GM10266 (cell line): ENCODE measurements around the gene ERC2.

ENCODE experiments used
- DNase-seq: peaks from one replicate; pipeline ENCODE4 v3.0.0; 2012; ENCODE audit errors: extremely low spot score
- CTCF ChIP-seq: IDR thresholded peaks from 2 replicates; pipeline ENCODE4 v1.5.1; 2012; ENCODE audit warnings: mild to moderate bottlenecking, low read depth; ENCODE audit not compliant: control insufficient read depth, insufficient read depth; ENCODE audit errors: missing control alignments

ERC2 gene

GRCh38 chr3:55616803-55617202 is 851.5 kb downstream of the ERC2 start:
- TF ChIP-seq CTCF: no peak
- no peak for DNase-seq

- no peak for TF ChIP-seq CTCF
Measured at GRCh38 chr3:55615694-55616295, 852.5 kb downstream of the ERC2 start.

GRCh38 chr3:55615039-55615693 is 853.1 kb downstream of the ERC2 start:
- no peak for DNase-seq
- no peak for TF ChIP-seq CTCF

More at GRCh38 chr3:55615694-55616295, 852.5 kb downstream of the ERC2 start:
- no peak for DNase-seq

- no peak for TF ChIP-seq CTCF
- DNase-seq: no peak
Measured at GRCh38 chr3:55611121-55611520, 857.1 kb downstream of the ERC2 start.

GRCh38 chr3:55609230-55609827 is 858.9 kb downstream of the ERC2 start:
- DNase-seq: no peak
- TF ChIP-seq CTCF: peak; percentile 24

- TF ChIP-seq CTCF: no peak
- DNase-seq: no peak
Measured at GRCh38 chr3:55608301-55608937, 859.8 kb downstream of the ERC2 start.
